Ramos (cell line): ENCODE data around the gene SMOC1.

Experiments
- in situ Hi-C: fragments of 300-500 bp; cut with MboI; formaldehyde crosslinking; loops from one replicate; pipeline ENCODE4 v1.14.3; 2022; ENCODE audit warnings: low sequenced_read_pairs; ENCODE audit not compliant: unreplicated experiment

Gene SMOC1

GRCh38 chr14:70023871-70024270 lies 144.7 kb downstream of the SMOC1 start:
- in situ Hi-C loops, result no loop called here

- in situ Hi-C loops, result loop anchor here (5.0 kb wide), 1 partner anchor 206 kb away; no protein-coding TSS in a partner anchor
These were observed 148.7 kb downstream of the SMOC1 start for GRCh38 chr14:70027785-70028428.

GRCh38 chr14:70029296-70030132 lies 150.3 kb downstream of the SMOC1 start:
- in situ Hi-C loops, result loop anchor here (5.0 kb wide), 1 partner anchor 207 kb away; no protein-coding TSS in a partner anchor

GRCh38 chr14:70032016-70032415 lies 152.8 kb downstream of the SMOC1 start:
- in situ Hi-C loops, result no loop called here

- in situ Hi-C loops, result no loop called here
These were observed 153.2 kb downstream of the SMOC1 start for GRCh38 chr14:70032447-70032846.

- in situ Hi-C loops, result no loop called here
These were observed 153.9 kb downstream of the SMOC1 start for GRCh38 chr14:70033116-70033515.

- in situ Hi-C loops, result no loop called here
These were observed 154.3 kb downstream of the SMOC1 start for GRCh38 chr14:70033561-70033960.

- in situ Hi-C loops, result no loop called here
These were observed 155.0 kb downstream of the SMOC1 start for GRCh38 chr14:70034257-70034656.

- in situ Hi-C loops, result no loop called here
These were observed 157.4 kb downstream of the SMOC1 start for GRCh38 chr14:70036665-70037064.

- in situ Hi-C loops, result no loop called here
These were observed 163.8 kb downstream of the SMOC1 start for GRCh38 chr14:70043001-70043400.

GRCh38 chr14:70045310-70045709 lies 166.1 kb downstream of the SMOC1 start:
- in situ Hi-C loops, result no loop called here

GRCh38 chr14:70045844-70046535 lies 166.8 kb downstream of the SMOC1 start:
- in situ Hi-C loops, result no loop called here

GRCh38 chr14:70047598-70048312 lies 168.5 kb downstream of the SMOC1 start:
- in situ Hi-C loops, result no loop called here

GRCh38 chr14:70048313-70048654 lies 169.1 kb downstream of the SMOC1 start:
- in situ Hi-C loops, result no loop called here

- in situ Hi-C loops, result no loop called here
These were observed 170.4 kb downstream of the SMOC1 start for GRCh38 chr14:70049605-70050004.

- in situ Hi-C loops, result no loop called here
These were observed 170.9 kb downstream of the SMOC1 start for GRCh38 chr14:70050136-70050535.

- in situ Hi-C loops, result no loop called here
These were observed 173.8 kb downstream of the SMOC1 start for GRCh38 chr14:70052990-70053389.

- in situ Hi-C loops, result no loop called here
These were observed 178.4 kb downstream of the SMOC1 start for GRCh38 chr14:70057519-70058136.

GRCh38 chr14:70059545-70059944 lies 180.3 kb downstream of the SMOC1 start:
- in situ Hi-C loops, result no loop called here

- in situ Hi-C loops, result no loop called here
These were observed 181.9 kb downstream of the SMOC1 start for GRCh38 chr14:70061108-70061507.
